ENCODE data around the gene ORM1.
"Not testable (repeated sequence)": the region's sequence is repeated elsewhere in the genome, so short reads cannot be mapped to it uniquely, and the experiment has no call there.

Gene ORM1

GRCh38 chr9:114325684-114326254 lies 2.9 kb downstream of the ORM1 start:
- not testable (repeated sequence) for DNase-seq

GRCh38 chr9:114327749-114328148 lies 4.9 kb downstream of the ORM1 start:
- DNase-seq = no peak

DNA sequence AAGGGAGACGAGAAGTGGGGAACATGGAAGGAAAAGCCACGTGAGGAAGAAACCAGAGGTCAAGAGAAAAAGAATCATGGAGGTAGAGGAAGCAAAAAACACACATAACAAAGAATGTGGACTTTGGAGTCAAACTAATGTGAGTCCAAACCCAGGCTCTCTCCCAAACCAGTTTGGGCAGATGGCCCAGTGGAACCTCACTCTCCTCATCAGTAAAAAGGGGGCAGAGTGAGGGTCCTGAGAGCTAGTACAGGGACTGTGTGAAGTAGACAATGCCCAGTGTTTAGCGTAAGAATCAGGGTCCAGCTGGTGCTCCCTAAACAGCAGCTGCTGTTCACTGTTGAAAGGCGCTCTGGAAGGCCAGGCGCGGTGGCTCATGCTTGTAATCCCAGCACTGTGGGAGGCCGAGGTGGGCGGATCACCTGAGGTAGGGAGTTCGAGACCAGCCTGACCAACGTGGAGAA lies 5.5 kb downstream of the ORM1 start:
- DNase-seq = not testable (repeated sequence)

GRCh38 chr9:114328937-114329624 lies 6.2 kb downstream of the ORM1 start:
- not testable (repeated sequence) for DNase-seq

GRCh38 chr9:114329625-114330022 lies 6.7 kb downstream of the ORM1 start, which contains the start of gene ORM2:
Gene ORM2, plus strand, starts transcription at chr9:114329869. Its CDS starts 36 bp downstream, at chr9:114329905.
- DNase-seq = not testable (repeated sequence)

- DNase-seq = no peak
Measured at GRCh38 chr9:114330636-114331035, 7.7 kb downstream of the ORM1 start.

- not testable (repeated sequence) for DNase-seq
Measured at GRCh38 chr9:114331229-114332195, 8.6 kb downstream of the ORM1 start.

DNA sequence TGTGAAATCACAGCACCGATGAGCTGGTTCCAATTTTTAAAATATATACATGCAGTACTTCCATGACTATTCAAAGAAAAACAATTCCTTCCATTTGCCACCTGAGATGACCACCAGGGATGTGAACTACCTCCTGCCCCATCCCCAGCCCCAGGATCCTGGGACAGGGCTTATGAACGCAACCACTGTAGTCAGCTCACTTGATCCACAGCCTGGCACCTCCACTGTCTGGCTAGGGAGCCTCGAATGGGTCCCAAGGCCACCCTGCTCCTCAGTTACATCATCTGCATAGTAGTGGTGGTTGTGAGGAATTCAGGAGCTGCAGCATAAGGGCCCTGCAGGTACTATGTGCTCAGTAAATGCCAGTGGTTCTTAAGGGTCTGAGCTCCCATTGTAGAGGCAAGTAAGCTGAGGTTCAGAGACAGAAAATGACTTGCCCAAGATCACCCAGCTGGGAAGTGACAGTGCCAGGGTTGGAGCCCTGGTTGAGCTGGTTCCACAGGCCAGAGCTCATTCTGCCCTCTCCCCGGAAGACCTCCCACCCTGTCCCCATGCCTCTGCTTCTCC lies 9.7 kb downstream of the ORM1 start:
- not testable (repeated sequence) for DNase-seq

GRCh38 chr9:114333718-114334117 lies 10.8 kb downstream of the ORM1 start:
- not testable (repeated sequence) for DNase-seq

DNA sequence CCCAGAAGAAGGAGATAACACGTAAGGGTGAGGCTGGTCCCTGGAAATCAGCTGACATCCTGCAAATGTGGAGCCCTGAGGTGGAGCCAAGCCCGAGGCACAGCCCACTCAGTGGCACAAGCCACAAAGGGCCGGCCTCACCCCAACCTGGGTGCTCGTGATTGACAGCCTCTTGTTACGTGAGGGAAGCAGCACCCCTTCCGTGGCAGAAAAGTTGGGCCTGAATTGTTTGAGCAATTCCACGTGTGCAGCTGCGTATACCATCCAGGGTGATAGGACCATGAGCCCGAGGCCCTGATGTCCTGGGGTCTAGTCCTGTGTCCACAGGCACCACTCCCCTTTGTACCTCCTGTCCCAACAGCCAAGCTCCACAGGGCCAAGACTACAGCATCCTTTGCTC lies 11.6 kb downstream of the ORM1 start:
- DNase-seq = no peak

DNA sequence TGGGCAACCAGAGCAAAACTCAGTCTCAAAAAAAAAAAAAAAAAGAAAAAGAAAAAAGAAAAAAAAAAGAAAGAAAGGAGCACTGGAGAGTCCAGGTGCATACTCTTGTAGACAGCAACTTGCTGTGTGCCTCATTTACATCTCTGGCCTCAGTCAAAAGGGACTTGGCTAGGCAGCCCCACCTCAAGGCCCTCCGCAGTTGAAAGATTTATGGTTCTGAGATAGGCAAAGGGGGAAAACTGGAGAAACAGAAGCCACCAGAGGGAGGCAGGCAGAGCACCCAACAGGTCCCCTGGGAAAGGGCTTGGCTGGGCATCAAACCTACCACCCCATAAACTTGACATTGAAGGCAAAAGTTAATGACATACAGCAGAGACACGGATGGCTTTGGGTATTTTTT lies 12.8 kb downstream of the ORM1 start:
- no peak for DNase-seq

GRCh38 chr9:114336157-114336556 lies 13.3 kb downstream of the ORM1 start:
- no peak for DNase-seq

DNA sequence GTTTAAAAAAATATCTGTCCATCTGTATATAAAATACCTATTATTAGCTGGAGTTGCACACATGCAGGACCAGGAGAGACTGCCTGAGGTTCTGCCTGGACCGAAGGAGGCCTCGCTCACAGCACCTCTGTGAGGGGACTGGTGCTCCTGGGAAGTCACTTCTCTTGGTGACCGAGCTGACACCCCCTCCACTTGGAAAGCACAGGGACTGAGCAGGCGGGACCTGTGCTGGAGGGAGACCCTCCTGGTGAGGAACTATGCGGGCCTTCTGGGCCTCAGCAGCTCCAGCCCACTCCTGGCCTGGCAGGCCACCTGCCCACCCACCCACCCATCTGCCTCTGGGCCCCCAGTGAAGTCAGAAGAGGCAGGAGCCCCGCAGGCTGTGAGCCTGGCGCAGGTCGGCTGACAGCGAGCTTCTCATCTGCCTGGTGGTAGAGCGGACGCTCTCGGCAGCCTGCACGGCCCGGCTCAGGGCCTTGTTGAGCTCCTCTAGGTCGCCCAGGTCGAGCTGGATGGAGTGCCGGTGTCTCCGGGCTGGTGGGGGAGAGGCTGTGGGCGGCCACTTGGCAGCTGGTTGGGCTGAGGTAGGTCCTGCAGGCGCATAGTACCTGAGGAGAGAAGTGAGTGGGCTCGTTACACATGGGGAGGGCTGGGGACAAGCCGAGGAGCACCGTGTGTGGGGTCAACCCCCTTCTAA lies 13.9 kb downstream of the ORM1 start:
- DNase-seq = no peak

GRCh38 chr9:114338187-114338586 lies 15.3 kb downstream of the ORM1 start:
- no peak for DNase-seq

DNA sequence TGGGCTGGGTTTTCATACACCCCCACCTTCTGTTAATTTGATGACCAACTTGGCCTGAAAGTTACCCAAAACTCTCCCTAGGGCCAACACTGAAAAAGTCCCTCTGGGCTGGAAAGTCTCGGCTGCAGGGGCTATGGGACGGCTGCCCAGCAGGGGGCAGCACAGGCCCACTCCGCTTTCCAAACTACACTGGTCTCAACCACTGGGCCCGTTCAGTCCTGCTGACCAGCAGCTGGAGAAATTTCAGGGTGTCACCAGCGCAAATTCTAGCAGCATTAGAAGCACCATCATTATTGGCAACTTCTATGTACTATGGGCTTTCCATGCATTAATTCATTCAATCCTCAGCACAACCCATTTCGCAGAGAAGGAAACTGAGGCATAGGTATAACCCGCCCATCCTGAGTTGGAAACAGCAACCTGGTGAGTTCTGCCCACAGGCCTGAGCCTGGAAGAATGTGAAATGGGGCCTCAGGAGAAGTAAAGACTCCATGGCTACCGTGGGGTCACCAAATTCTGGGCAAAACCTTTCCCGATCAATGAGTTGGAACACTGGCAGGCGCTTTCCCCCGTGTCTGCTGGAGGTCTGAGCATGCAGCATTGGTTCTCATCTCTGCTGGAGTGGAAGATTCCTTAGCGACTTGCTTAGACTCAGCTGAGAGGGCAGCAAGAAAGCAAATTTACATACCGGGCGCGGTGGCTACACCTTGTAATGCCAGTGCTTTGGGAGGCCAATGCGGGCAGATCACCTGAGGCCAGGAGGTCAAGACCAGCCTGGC lies 16.4 kb downstream of the ORM1 start:
- peak; percentile 43 for DNase-seq

- DNase-seq = no peak
Measured at GRCh38 chr9:114341152-114341830, 18.4 kb downstream of the ORM1 start.

GRCh38 chr9:114341991-114342390 lies 19.1 kb downstream of the ORM1 start:
- DNase-seq = no peak

DNA sequence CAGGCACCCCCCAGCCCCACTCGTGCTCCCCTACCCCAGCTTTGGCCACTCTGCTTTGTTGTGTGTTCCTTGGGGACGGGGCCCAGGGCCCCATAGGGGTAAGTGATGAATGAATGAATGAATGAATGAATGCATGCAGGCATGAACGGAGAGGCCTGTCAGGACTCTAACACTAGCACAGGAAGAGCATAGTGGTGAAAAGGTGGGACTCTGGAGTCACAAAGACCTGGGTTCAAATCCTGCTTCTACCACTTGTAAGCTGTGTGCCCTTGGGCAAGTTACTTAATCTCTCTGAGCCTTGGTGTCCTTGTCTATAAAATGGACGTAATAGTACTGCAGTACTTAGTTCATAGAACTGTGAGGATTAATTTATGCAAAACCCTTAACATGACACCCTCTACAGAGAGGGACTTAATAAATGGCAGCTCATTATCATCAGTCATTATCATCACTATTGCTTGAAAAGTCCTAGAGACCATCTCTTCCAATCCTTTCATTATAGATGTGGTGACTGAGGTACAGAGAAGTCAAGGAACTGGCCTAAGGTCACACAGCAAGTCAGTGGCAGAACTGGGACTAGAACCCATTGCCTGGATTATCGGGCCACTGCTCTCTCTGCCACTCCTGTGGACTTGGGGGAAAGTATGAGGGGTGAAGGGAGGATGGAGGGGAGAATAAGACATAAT lies 20.0 kb downstream of the ORM1 start:
- no peak for DNase-seq

GRCh38 chr9:114343471-114344187 lies 20.7 kb downstream of the ORM1 start:
- DNase-seq = no peak

DNA sequence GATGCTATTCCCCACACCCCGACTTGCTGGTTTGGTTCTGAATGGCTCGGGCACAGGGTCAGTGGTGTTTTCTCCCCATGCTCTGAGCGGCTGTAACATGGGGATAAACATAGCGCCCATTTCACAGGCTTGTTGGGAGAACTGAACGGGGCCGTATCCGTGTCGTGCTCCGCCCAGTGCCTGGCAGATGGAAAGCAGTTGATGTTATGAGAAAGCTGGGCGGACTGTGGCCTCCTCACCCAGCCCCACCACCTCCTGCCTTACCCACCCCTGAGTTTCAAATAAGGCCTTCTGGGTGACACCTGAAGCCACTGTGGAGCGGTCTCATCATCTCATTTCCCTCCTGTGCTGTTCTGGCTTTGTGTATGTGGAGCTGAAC lies 21.3 kb downstream of the ORM1 start:
- DNase-seq = no peak

All from activated T-cell treated with anti-CD3 and anti-CD28 coated beads for 4 hours (primary cell).